ENCODE measurements around the gene PGAM4.

DNA sequence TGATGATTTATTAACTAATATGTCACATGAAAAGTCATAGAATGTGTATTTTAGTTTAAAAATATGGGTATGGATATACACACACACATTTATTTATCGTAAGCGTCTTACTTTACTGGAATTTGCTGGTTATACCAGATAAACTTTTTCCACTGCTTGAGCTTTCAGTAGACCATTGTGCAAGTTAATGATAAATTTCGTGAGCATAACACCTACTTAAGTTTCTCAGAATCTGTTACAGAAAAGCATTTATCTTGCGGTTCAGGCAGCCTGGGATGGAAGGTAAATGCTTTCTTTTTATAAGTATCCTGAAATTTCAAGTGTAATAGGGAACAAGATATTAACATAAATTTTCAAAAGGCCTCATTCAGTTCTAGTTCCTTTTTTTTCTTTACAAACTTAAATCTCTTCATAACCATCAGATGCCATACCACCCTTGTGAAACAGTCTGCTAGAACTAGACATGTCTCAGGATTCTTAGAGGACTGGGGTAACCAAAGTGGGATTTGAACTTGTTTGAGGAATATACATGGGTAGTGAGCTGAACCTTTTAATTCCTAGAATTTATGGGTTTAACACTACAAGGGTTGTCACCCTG lies 31.3 kb downstream of the PGAM4 start:
- TF ChIP-seq, protein P1, sequence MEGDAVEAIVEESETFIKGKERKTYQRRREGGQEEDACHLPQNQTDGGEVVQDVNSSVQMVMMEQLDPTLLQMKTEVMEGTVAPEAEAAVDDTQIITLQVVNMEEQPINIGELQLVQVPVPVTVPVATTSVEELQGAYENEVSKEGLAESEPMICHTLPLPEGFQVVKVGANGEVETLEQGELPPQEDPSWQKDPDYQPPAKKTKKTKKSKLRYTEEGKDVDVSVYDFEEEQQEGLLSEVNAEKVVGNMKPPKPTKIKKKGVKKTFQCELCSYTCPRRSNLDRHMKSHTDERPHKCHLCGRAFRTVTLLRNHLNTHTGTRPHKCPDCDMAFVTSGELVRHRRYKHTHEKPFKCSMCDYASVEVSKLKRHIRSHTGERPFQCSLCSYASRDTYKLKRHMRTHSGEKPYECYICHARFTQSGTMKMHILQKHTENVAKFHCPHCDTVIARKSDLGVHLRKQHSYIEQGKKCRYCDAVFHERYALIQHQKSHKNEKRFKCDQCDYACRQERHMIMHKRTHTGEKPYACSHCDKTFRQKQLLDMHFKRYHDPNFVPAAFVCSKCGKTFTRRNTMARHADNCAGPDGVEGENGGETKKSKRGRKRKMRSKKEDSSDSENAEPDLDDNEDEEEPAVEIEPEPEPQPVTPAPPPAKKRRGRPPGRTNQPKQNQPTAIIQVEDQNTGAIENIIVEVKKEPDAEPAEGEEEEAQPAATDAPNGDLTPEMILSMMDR (IDR thresholded peaks at IDR 0.05): no peak
- TF ChIP-seq EZH2 (IDR thresholded peaks at IDR 0.05): no peak
